Stimulated activated CD8-positive, alpha-beta memory T cell treated with anti-CD3 and anti-CD28 coated beads, Interleukin-7, amount 100 ng/mL, for 1 hour (primary cell): ENCODE measurements around the gene TAC4.

Experiments
- DNase-seq, 2 donors: peaks; one replicate each; pipeline ENCODE4 v3.0.0-alpha.2; 2020; ENCODE audit warnings: low read depth in 2 of 2

TAC4 gene

GRCh38 chr17:49873466-49873865 is 25.6 kb upstream of the TAC4 start:
- no peak for DNase-seq

- no peak for DNase-seq
These were observed 25.0 kb upstream of the TAC4 start for GRCh38 chr17:49872754-49873377.

GRCh38 chr17:49871211-49871610 is 23.3 kb upstream of the TAC4 start:
- no peak for DNase-seq

GRCh38 chr17:49870298-49870697 is 22.4 kb upstream of the TAC4 start:
- DNase-seq, result no peak

GRCh38 chr17:49869038-49869374 is 21.1 kb upstream of the TAC4 start:
- no peak for DNase-seq

GRCh38 chr17:49866882-49867413 is 19.1 kb upstream of the TAC4 start:
- no peak for DNase-seq

- DNase-seq, result no peak
These were observed 18.1 kb upstream of the TAC4 start for GRCh38 chr17:49866019-49866380.

- no peak for DNase-seq
These were observed 15.0 kb upstream of the TAC4 start for GRCh38 chr17:49862781-49863331.

GRCh38 chr17:49861150-49861884 is 13.4 kb upstream of the TAC4 start:
- DNase-seq, result peak; percentile 15 to 37

GRCh38 chr17:49859991-49860953 is 12.4 kb upstream of the TAC4 start:
- DNase-seq, result no peak

GRCh38 chr17:49858796-49859195 is 10.9 kb upstream of the TAC4 start:
- DNase-seq, result no peak

- DNase-seq, result no peak
These were observed 6.3 kb upstream of the TAC4 start for GRCh38 chr17:49854126-49854525.

- DNase-seq, result no peak
These were observed 5.7 kb upstream of the TAC4 start for GRCh38 chr17:49853470-49854015.

GRCh38 chr17:49851387-49852291 is 3.8 kb upstream of the TAC4 start:
- DNase-seq, result peak; percentile 33 to 46

GRCh38 chr17:49850772-49851386 is 3.0 kb upstream of the TAC4 start:
- no peak for DNase-seq

GRCh38 chr17:49850218-49850610 is 2.3 kb upstream of the TAC4 start:
- no peak for DNase-seq

- no peak for DNase-seq
These were observed 870 bp upstream of the TAC4 start for GRCh38 chr17:49848739-49849138.

- DNase-seq, result no peak
These were observed 744 bp downstream of the TAC4 start for GRCh38 chr17:49846938-49847712.

GRCh38 chr17:49845321-49845720 is 2.5 kb downstream of the TAC4 start:
- DNase-seq, result no peak
